Spleen (tissue), 7 donors: ENCODE measurements around the gene AQP5.

Experiments used
- CTCF ChIP-seq, 11 experiments: fragments of 200-600 bp in 7 of 11; fragments of 450-650 bp in 4 of 11; sonication (generic) in 4 of 11; IDR thresholded peaks in 8 of 11; conservative IDR thresholded peaks in 3 of 11; 1 replicate in 7 of 11; 2 replicates in 4 of 11; pipeline versions ENCODE4 v1.4.0 to v1.8.0; 2016 to 2021; ENCODE audit warnings: antibody characterized with exemption in 11 of 11, inconsistent platforms in 4 of 11, mild to moderate bottlenecking in 1 of 11
- POLR2A ChIP-seq, 3 donors: fragments of 450-650 bp; IDR thresholded peaks; one replicate each; pipeline ENCODE4 v1.5.1; 2017; ENCODE audit warnings: antibody characterized with exemption in 3 of 3, mild to moderate bottlenecking in 1 of 3
- POLR2AphosphoS5 ChIP-seq, 3 donors: sonication (generic); formaldehyde crosslinking; IDR thresholded peaks; one replicate each; pipeline ENCODE4 v1.5.1; 2017; ENCODE audit warnings: antibody characterized with exemption in 3 of 3
- donor health status: DM: no; HTN: no; CAD: no; lungs with moderate emphysema.
- donor health status: DM: no; HTN: no; CAD: no.
- donor health status: DM: no; HTN: no; CAD: no.

GRCh38 chr12:49944718-49945117 lies 17.0 kb upstream of the AQP5 start:
- TF ChIP-seq CTCF (IDR thresholded peaks at IDR 0.05 in 8 of 11, conservative IDR thresholded peaks at IDR 0.05 in 3 of 11) (no peak), POLR2AphosphoS5 (IDR thresholded peaks at IDR 0.05) (no peak), POLR2A (IDR thresholded peaks at IDR 0.05) (no peak)
